MM.1S (cell line): Measurements from ENCODE around the gene EPB41L2.

Source experiments
- DNase-seq: peaks from one replicate; pipeline ENCODE4 v3.0.0-alpha.2; 2015
- H2AFZ ChIP-seq: fragments of 300-600 bp; sonication (generic); 2 replicates; pipeline ENCODE4 v1.6.0; 2016; ENCODE audit warnings: antibody characterized with exemption, low read length
- H3F3A ChIP-seq: fragments of 300-600 bp; sonication (generic); 2 replicates; pipeline ENCODE4 v1.6.1; 2016; ENCODE audit warnings: mild to moderate bottlenecking, antibody characterized with exemption, low read length, moderate library complexity, mixed read lengths; ENCODE audit not compliant: insufficient read depth
- H3K27ac ChIP-seq: fragments of 300-600 bp; sonication (generic); 2 replicates; pipeline ENCODE4 v1.5.1; 2016; ENCODE audit warnings: mild to moderate bottlenecking, low read length
- H3K27me3 ChIP-seq: fragments of 300-600 bp; sonication (generic); replicated peaks from 2 replicates; pipeline ENCODE4 v1.6.0; 2016; ENCODE audit warnings: low read length; ENCODE audit not compliant: insufficient read depth
- H3K36me3 ChIP-seq: fragments of 300-600 bp; sonication (generic); replicated peaks from 2 replicates; pipeline ENCODE4 v1.6.1; 2016; ENCODE audit warnings: mild to moderate bottlenecking, low read length, mixed read lengths; ENCODE audit not compliant: insufficient read depth
- H3K4me1 ChIP-seq: fragments of 300-600 bp; sonication (generic); 2 replicates; pipeline ENCODE4 v1.6.1; 2016; ENCODE audit warnings: low read length, mixed read lengths
- H3K4me2 ChIP-seq: fragments of 300-600 bp; sonication (generic); 2 replicates; pipeline ENCODE4 v1.6.0; 2016; ENCODE audit warnings: low read depth, low read length
- H3K4me3 ChIP-seq: fragments of 300-600 bp; sonication (generic); 2 replicates; pipeline ENCODE4 v1.5.1; 2016; ENCODE audit warnings: low read length, mixed read lengths
- H3K79me2 ChIP-seq: fragments of 300-600 bp; sonication (generic); 2 replicates; pipeline ENCODE4 v1.6.1; 2016; ENCODE audit warnings: mixed run types, low read length, mixed read lengths
- H3K9ac ChIP-seq: fragments of 300-600 bp; sonication (generic); 2 replicates; pipeline ENCODE4 v1.6.1; 2016; ENCODE audit warnings: low read length, mixed read lengths
- H3K9me2 ChIP-seq: fragments of 300-600 bp; sonication (generic); replicated peaks from 2 replicates; pipeline ENCODE4 v1.6.1; 2016; ENCODE audit warnings: mild to moderate bottlenecking, low read length, mixed read lengths; ENCODE audit not compliant: insufficient read depth
- H3K9me3 ChIP-seq: fragments of 300-600 bp; sonication (generic); replicated peaks from 2 replicates; pipeline ENCODE4 v1.6.1; 2016; ENCODE audit warnings: mild to moderate bottlenecking, low read length, mixed read lengths; ENCODE audit not compliant: insufficient read depth
- H4K20me1 ChIP-seq: fragments of 300-600 bp; sonication (generic); 2 replicates; pipeline ENCODE4 v1.6.1; 2016; ENCODE audit warnings: mild to moderate bottlenecking, low read length, moderate library complexity, mixed read lengths; ENCODE audit not compliant: insufficient read depth
- EZH2 ChIP-seq: fragments of 300-600 bp; sonication (generic); optimal IDR thresholded peaks from 2 replicates; pipeline ENCODE3; 2017; ENCODE audit warnings: low read depth, mild to moderate bottlenecking, antibody characterized with exemption, low read length, mixed read lengths
- EZH2phosphoT487 ChIP-seq: fragments of 300-600 bp; sonication (generic); IDR thresholded peaks from 2 replicates; pipeline ENCODE4 v1.6.1; 2018; ENCODE audit warnings: antibody characterized with exemption, low read length
- TF ChIP-seq, protein P1 (sequence below): fragments of 300-600 bp; sonication (generic); IDR thresholded peaks from 2 replicates; pipeline ENCODE4 v1.5.1; 2016; ENCODE audit warnings: antibody characterized with exemption, low read length, mixed read lengths

EPB41L2 gene

DNA sequence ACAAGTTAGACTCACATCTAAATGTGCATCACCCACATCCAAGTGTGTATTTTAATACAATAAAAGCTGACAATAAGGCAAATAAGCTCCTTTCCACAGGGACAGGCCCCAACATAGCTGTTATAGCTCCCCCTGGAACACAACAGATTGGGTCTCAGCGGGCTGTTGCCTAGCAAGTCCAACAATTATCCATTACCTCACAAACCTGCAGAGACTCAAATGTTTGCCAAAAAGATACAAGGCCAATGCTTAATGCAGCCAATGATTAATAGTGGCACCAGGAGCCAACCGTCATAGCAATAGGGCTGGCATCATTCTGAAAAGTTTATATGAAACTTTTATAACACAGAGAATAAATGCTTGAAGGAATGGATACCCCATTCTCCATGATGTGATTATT, 35.7 kb downstream of the EPB41L2 start:
- no peaks in the 10 kb centered on the region for H3K36me3 ChIP-seq
- no peaks in the 10 kb centered on the region for H3K4me1 ChIP-seq
- no peak for DNase-seq
- no peak for TF ChIP-seq EZH2
- TF ChIP-seq, protein P1, sequence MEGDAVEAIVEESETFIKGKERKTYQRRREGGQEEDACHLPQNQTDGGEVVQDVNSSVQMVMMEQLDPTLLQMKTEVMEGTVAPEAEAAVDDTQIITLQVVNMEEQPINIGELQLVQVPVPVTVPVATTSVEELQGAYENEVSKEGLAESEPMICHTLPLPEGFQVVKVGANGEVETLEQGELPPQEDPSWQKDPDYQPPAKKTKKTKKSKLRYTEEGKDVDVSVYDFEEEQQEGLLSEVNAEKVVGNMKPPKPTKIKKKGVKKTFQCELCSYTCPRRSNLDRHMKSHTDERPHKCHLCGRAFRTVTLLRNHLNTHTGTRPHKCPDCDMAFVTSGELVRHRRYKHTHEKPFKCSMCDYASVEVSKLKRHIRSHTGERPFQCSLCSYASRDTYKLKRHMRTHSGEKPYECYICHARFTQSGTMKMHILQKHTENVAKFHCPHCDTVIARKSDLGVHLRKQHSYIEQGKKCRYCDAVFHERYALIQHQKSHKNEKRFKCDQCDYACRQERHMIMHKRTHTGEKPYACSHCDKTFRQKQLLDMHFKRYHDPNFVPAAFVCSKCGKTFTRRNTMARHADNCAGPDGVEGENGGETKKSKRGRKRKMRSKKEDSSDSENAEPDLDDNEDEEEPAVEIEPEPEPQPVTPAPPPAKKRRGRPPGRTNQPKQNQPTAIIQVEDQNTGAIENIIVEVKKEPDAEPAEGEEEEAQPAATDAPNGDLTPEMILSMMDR: no peak
- no peak for TF ChIP-seq EZH2phosphoT487
- H3F3A ChIP-seq: no peaks in the 10 kb centered on the region
- H3K27ac ChIP-seq: no peak overlapping the region
- H3K9me3 ChIP-seq: no peaks in the 10 kb centered on the region
- no peaks in the 10 kb centered on the region for H3K9me2 ChIP-seq
- no peaks in the 10 kb centered on the region for H3K79me2 ChIP-seq
- no peak overlapping the region for H2AFZ ChIP-seq
- no peak overlapping the region for H3K4me2 ChIP-seq
- H3K9ac ChIP-seq: no peak overlapping the region
- H3K4me3 ChIP-seq: no peak overlapping the region
- no peaks in the 10 kb centered on the region for H4K20me1 ChIP-seq
- H3K27me3 ChIP-seq: no peaks in the 10 kb centered on the region

DNA sequence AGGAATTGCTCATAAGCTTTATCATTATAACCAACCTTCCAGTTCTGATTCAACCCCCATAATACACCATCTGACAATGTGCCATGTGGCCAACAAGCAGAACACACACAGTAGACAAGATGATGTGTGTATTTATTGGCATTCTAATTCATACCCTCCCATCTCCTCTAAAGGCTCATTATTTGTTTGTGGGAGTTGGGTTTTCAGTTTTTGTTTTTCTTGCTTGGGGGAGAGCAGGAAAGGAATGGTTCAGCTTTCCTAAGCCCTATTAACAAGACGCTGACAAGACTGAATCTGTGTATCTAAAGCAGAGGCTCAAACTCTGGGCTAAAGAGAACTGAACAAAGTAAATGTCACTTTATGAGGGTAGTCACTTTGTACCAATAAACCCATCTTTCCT, 36.8 kb downstream of the EPB41L2 start:
- H3K9me2 ChIP-seq: no peaks in the 10 kb centered on the region
- no peak overlapping the region for H2AFZ ChIP-seq
- no peaks in the 10 kb centered on the region for H3F3A ChIP-seq
- H3K27ac ChIP-seq: no peak overlapping the region
- H3K79me2 ChIP-seq: no peaks in the 10 kb centered on the region
- H4K20me1 ChIP-seq: no peaks in the 10 kb centered on the region
- no peak overlapping the region for H3K4me3 ChIP-seq
- no peaks in the 10 kb centered on the region for H3K9me3 ChIP-seq
- no peaks in the 10 kb centered on the region for H3K4me1 ChIP-seq
- no peak for DNase-seq
- H3K27me3 ChIP-seq: no peaks in the 10 kb centered on the region
- no peak overlapping the region for H3K4me2 ChIP-seq
- TF ChIP-seq EZH2phosphoT487: no peak
- TF ChIP-seq, protein P1: no peak
- TF ChIP-seq EZH2: no peak
- no peaks in the 10 kb centered on the region for H3K36me3 ChIP-seq
- no peak overlapping the region for H3K9ac ChIP-seq

DNA sequence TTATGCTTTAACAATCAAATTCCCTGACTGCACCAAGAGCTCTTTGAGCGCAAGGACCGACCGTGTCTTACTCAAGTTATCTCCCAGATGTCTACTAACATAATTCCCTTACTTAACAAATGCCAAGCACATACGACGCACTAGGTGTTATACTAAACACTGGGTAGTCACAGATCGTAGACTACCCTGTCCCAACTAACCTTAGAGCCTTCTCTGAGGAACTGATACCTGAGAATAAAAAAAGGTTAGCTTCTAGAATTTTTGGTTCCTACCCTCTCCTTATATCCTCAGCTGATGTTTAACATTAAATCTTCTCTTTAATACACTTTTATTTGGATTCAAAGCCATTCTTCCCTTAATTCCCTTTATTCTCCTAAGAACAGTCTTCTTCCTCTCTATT, 38.5 kb downstream of the EPB41L2 start:
- Histone ChIP-seq H3K4me3 (no peak overlapping the region), H3K27me3 (no peaks in the 10 kb centered on the region), H3K9me2 (no peaks in the 10 kb centered on the region), H3K4me2 (no peak overlapping the region), H3K4me1 (no peaks in the 10 kb centered on the region), H2AFZ (no peak overlapping the region), H3F3A (no peaks in the 10 kb centered on the region), H3K9me3 (no peaks in the 10 kb centered on the region), H3K36me3 (no peaks in the 10 kb centered on the region), H3K79me2 (no peaks in the 10 kb centered on the region), H3K9ac (no peak overlapping the region), H4K20me1 (no peaks in the 10 kb centered on the region), H3K27ac (no peak overlapping the region)
- DNase-seq: no peak
- no peak for TF ChIP-seq EZH2
- TF ChIP-seq, protein P1: no peak
- no peak for TF ChIP-seq EZH2phosphoT487
